HFF-Myc (cell line): ENCODE results near the gene RPRD1B.

Source experiments
- DNase-seq: peaks from one replicate; pipeline ENCODE4 v3.0.0-alpha.2; 2011; ENCODE audit warnings: low read depth; ENCODE audit errors: extremely low read depth
- H3K4me3 ChIP-seq: replicated peaks from 2 replicates; pipeline ENCODE4 v1.5.1; 2011; ENCODE audit warnings: low read depth, mild to moderate bottlenecking, control low read depth, low read length
- CTCF ChIP-seq: IDR thresholded peaks from 2 replicates; pipeline ENCODE4 v1.5.1; 2012; ENCODE audit warnings: mild to moderate bottlenecking, low read depth, low read length, control low read depth; ENCODE audit errors: missing control alignments

RPRD1B gene

DNA sequence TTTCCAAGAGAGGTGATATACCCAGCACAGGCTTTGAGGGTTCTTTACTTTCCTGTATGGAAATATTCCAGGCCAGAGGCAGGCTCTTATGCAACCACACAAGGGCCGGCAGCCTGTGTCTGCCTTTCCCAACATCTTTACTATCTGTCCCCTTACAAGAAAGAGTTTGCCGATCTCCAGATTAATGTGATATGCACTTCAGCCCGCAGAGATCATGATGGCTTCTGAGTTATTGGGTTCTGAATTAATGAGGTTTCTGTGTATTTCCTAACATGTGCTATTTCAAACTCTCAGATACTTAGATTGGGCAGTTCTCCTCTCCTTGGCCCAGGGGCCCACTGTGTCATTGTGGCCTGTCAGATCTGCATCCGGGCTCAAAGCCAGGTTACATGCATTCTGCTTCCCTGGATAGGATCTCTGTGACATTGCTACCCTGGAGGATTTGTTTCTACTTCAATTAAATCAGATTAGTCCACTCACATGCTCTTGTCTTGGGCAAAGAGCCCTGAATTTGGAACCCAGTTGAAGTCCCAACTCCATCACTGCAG lies 75.0 kb downstream of the RPRD1B start:
- no peak for DNase-seq
- no peak for TF ChIP-seq CTCF
- no peak overlapping the region for H3K4me3 ChIP-seq

- DNase-seq: no peak
- no peak overlapping the region for H3K4me3 ChIP-seq
- TF ChIP-seq CTCF: no peak
Measured at GRCh38 chr20:38108986-38109541, 75.5 kb downstream of the RPRD1B start.

- peak; percentile 72 for DNase-seq
- no peak overlapping the region for H3K4me3 ChIP-seq
- no peak for TF ChIP-seq CTCF
Measured at GRCh38 chr20:38109591-38110524, 76.3 kb downstream of the RPRD1B start.

- no peak for TF ChIP-seq CTCF
- DNase-seq: no peak
- H3K4me3 ChIP-seq: no peak overlapping the region
Measured at GRCh38 chr20:38110525-38111178, 77.1 kb downstream of the RPRD1B start.

DNA sequence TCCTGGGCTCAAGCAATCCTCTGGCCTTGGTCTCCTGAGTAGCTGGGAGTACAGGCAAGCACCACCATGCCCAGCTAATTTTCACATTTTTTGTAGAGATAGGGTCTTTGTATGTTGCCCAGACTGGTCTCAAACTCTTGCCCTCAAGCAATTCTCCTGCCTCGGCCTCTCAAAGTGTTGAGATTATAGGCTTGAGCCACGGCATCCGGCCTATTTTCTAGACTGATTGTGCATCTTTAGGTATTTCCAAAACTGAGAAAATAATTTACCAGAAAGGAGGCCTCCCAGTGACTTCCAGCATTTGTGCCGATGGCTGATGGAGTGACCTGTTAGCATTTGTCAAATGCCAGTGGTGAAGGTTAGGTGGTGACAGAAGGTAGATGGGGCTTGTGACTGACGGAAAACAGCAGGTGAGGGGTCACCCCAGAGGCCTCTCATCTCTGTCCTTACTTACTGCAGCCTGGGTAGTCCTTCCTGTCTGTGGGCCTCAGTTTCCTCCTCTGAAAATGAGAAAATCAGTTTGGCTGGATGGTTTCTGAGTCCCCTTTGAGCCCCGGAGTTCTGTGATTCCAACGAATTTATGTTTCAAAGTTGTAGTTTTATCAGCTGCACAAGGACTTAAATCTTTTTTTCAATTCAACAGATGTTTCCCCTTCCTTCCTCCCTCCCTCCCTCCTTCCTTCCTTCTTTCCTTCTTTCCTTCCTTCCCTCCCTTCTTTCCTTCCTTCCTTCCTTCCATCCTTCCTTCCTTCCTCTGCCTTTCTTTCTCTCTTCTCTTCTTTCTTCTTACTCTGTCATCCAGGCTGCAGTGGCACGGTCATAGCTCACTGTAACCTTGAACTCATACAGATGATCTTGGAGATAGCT lies 78.1 kb downstream of the RPRD1B start:
- H3K4me3 ChIP-seq: no peak overlapping the region
- DNase-seq: no peak
- no peak for TF ChIP-seq CTCF
